Upper lobe of left lung (tissue), 6 donors: ENCODE measurements around the gene SUPT6H. TPM values are rescaled to one million over a fixed set of nuclear protein-coding genes. Genes with fewer than 3 reads are reported as not detected.
"Not testable (repeated sequence)": the region's sequence is repeated elsewhere in the genome, so short reads cannot be mapped to it uniquely, and the experiment has no call there.

Experiments
- ATAC-seq, 2 donors: fragments of 200-7000 bp; cut with Tn5 transposase; one replicate each; pipeline ENCODE4 v1.9.1; 2022; ENCODE audit warnings: mild to moderate bottlenecking in 2 of 2, moderate library complexity in 2 of 2; ENCODE audit not compliant: low FRiP score in 2 of 2
- DNase-seq, 2 donors: peaks; one replicate each; pipeline ENCODE4 v3.0.0-alpha.2; 2019 to 2020
- H3K27ac ChIP-seq, 4 donors: fragments of 200-600 bp; sonication (generic); one replicate each; pipeline ENCODE4 v1.5.1; 2016 to 2019
- H3K27me3 ChIP-seq, 4 donors: fragments of 200-600 bp; sonication (generic); one replicate each; pipeline ENCODE4 v1.5.1; 2017 to 2019
- H3K36me3 ChIP-seq, 4 donors: fragments of 200-600 bp; sonication (generic); one replicate each; pipeline ENCODE4 v1.5.1; 2016 to 2019
- H3K4me1 ChIP-seq, 4 donors: fragments of 200-600 bp; sonication (generic); one replicate each; pipeline ENCODE4 v1.5.1; 2018 to 2019
- H3K4me3 ChIP-seq, 4 donors: fragments of 200-600 bp; sonication (generic); one replicate each; pipeline ENCODE4 v1.5.1; 2017 to 2019; ENCODE audit warnings: mild to moderate bottlenecking in 2 of 4, moderate library complexity in 1 of 4
- H3K9me3 ChIP-seq, 4 donors: fragments of 200-600 bp; sonication (generic); one replicate each; pipeline ENCODE4 v1.5.1; 2018 to 2019
- EP300 ChIP-seq, 4 donors: sonication (generic); formaldehyde crosslinking; IDR thresholded peaks; one replicate each; pipeline ENCODE4 v1.5.1; 2017; ENCODE audit warnings: antibody characterized with exemption in 4 of 4, control low read depth in 2 of 4
- POLR2A ChIP-seq, 4 donors: fragments of 450-650 bp; IDR thresholded peaks; one replicate each; pipeline ENCODE4 v1.5.1; 2016 to 2017; ENCODE audit warnings: antibody characterized with exemption in 4 of 4, mild to moderate bottlenecking in 2 of 4
- POLR2AphosphoS5 ChIP-seq, 2 donors: sonication (generic); formaldehyde crosslinking; IDR thresholded peaks; one replicate each; pipeline ENCODE4 v1.5.1; 2017; ENCODE audit warnings: antibody characterized with exemption in 2 of 2
- WGBS, 2 donors: methylation state at CpG; one replicate each; pipeline ENCODE4 v1.1.5; 2017 to 2018; 5-methylcytosine and 5-hydroxymethylcytosine counted together
- total RNA-seq, 6 donors: library from RNA; depleted of rRNA in 4 of 6; stranded (reverse); fragments of >200 nt in 4 of 6; gene quantifications; one replicate each; pipeline versions ENCODE4 v1.1.0 to v1.2.1, GENCODE V29; 2016 to 2021
- TF ChIP-seq, protein P1 (sequence below), 6 experiments: fragments of 450-650 bp in 4 of 6; fragments of 200-600 bp in 2 of 6; sonication (generic) in 2 of 6; IDR thresholded peaks; one replicate each; pipeline ENCODE4 v1.5.1; 2016 to 2019; ENCODE audit warnings: antibody characterized with exemption in 6 of 6
- donor health status: DM: no; HTN: no; CAD: no; lungs with moderate emphysema.
- donor health status: DM: no; HTN: yes; CAD: no; lungs with severe emphysema.

Gene SUPT6H
- total RNA-seq, 6 donors from 2014 or later = 57.3 to 128 (median 71.5) TPM

DNA sequence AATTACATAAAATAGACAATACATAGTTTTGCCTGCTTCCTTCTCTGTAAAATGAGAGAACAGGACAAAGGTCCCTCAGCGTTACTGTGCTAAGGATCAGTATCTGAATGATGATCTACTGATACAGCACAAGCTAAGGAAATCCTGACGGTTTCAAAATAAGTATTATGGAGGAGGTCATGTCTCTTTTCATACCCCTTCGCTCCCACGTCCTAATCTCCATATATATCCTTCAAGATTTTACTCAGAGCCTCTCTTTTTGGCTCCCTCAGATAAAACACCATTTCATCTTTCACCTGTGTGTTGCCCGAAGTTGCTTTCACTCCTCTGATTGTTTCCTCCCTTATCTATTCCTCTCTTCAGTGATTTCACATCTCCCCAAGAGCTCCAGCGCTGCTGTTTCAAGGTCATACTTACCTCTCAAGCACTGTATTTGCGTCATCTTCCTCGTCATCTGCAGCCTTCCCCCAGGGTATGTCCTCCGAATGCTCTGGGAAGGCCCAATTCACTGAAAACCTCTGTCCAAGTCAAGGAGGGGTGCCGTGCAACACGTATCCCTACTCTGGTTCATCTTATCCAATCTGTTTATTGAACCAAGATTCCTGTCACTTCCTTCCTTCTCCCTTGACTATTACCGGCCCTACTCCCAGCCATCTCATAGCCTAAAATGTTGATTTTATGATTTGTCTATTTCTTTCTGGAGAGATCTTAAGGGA lies 15.8 kb upstream of the SUPT6H start:
- WGBS, 2 donors = 39 to 53% methylated on average over 12 of the region's 12 CpGs
- Histone ChIP-seq H3K4me3 (peak overlapping the region in 2 of 4 donors; percentile 25 to 99), H3K36me3 (peaks cover 8 to 52% (median 38%) of the 10 kb centered on the region in 4 donors), H3K9me3 (no peaks in the 10 kb centered on the region), H3K4me1 (peaks cover 32 to 44% (median 33%) of the 10 kb centered on the region in 4 donors), H3K27me3 (no peaks in the 10 kb centered on the region), H3K27ac (peak overlapping the region; percentile 91 to 98 (median 96))
- TF ChIP-seq EP300 (IDR thresholded peaks at IDR 0.05) (no peak), POLR2AphosphoS5 (IDR thresholded peaks at IDR 0.05) (no peak), POLR2A (IDR thresholded peaks at IDR 0.05) (no peak)
- TF ChIP-seq, protein P1, sequence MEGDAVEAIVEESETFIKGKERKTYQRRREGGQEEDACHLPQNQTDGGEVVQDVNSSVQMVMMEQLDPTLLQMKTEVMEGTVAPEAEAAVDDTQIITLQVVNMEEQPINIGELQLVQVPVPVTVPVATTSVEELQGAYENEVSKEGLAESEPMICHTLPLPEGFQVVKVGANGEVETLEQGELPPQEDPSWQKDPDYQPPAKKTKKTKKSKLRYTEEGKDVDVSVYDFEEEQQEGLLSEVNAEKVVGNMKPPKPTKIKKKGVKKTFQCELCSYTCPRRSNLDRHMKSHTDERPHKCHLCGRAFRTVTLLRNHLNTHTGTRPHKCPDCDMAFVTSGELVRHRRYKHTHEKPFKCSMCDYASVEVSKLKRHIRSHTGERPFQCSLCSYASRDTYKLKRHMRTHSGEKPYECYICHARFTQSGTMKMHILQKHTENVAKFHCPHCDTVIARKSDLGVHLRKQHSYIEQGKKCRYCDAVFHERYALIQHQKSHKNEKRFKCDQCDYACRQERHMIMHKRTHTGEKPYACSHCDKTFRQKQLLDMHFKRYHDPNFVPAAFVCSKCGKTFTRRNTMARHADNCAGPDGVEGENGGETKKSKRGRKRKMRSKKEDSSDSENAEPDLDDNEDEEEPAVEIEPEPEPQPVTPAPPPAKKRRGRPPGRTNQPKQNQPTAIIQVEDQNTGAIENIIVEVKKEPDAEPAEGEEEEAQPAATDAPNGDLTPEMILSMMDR (IDR thresholded peaks at IDR 0.05) = no peak
- DNase-seq (peak in 1 of 2 donors; percentile 24), ATAC-seq (no peak)

DNA sequence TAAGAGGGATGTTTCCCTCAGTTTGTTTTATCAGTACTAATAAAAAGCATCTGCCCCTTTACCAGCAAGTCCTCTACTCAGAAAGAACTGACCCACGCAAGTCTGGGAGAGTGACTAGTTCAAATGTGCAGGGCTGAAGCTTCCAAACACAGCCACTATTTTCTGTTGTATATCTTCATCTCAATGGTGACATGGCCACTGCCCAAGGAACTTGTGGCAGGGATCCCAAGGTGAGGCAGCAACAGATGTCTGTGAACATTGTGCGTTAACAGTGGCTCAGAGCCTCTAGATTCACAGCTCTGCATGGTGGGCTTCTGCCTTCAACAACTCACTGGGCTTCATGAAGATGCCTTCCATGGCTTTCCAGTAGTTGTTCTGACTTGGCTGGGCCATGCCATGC lies 13.3 kb upstream of the SUPT6H start:
- no peak overlapping the region for H3K4me3 ChIP-seq
- peaks cover 0 to 49% (median 30%) of the 10 kb centered on the region in 4 donors for H3K36me3 ChIP-seq
- no peaks in the 10 kb centered on the region for H3K9me3 ChIP-seq
- WGBS, 2 donors = 92 to 94% methylated on average over 2 of the region's 2 CpGs
- H3K27ac ChIP-seq = no peak overlapping the region
- DNase-seq (no peak), ATAC-seq (no peak)
- TF ChIP-seq, protein P1 (IDR thresholded peaks at IDR 0.05) = no peak
- TF ChIP-seq POLR2A (IDR thresholded peaks at IDR 0.05) = no peak
- no peak for TF ChIP-seq POLR2AphosphoS5 (IDR thresholded peaks at IDR 0.05)
- no peak for TF ChIP-seq EP300 (IDR thresholded peaks at IDR 0.05)
- no peaks in the 10 kb centered on the region for H3K27me3 ChIP-seq
- peaks cover 20 to 29% (median 22%) of the 10 kb centered on the region in 4 donors for H3K4me1 ChIP-seq

DNA sequence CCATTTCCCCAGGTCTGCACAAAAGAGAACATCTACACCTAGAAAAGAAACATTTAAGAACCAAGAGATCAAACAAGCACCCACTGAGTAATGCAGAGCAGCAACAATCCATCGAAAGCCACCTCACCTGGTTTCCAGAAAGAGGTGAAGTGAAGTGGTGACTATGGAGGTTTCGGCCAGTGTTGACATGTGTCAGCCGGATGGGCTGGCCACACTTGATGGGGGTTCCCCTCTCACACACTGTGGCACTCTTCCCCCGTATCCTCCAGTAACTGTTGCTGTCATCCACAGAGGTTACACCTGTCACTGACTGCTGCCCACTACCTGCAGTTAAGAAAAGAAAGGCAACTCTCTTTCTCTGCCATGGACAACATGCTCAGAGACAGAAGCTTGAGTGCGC lies 6.8 kb upstream of the SUPT6H start:
- Histone ChIP-seq H3K36me3 (peaks cover 5 to 81% (median 53%) of the 10 kb centered on the region in 4 donors), H3K27me3 (no peaks in the 10 kb centered on the region), H3K4me3 (no peak overlapping the region), H3K4me1 (peaks cover 0 to 7% (median 4%) of the 10 kb centered on the region in 4 donors), H3K27ac (no peak overlapping the region), H3K9me3 (no peaks in the 10 kb centered on the region)
- whole genome bisulfite sequencing, 2 donors = 94 to 99% methylated on average over 5 of the region's 5 CpGs
- TF ChIP-seq, protein P1 (IDR thresholded peaks at IDR 0.05) = no peak
- no peak for TF ChIP-seq POLR2A (IDR thresholded peaks at IDR 0.05)
- ATAC-seq (no peak), DNase-seq (no peak)

DNA sequence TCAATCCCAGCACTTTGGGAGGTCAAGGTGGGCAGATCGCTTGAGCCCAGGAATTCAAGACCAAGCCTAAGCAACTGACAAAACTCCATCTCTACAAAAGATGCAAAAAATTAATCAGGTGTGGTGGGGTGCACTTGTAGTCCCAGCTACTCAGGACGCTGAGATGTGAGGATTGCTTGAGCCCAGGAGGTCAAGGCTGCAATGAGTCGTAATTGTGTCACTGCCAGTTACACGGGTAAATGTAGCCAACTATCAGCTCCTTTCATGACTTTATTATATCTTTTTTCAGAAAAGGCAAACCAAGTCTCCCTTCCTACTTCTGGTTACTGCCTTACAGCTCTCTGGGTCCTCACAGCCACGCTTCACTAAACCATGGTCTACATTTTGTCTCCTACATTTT lies 4.2 kb upstream of the SUPT6H start:
- Histone ChIP-seq H3K36me3 (peaks cover 5 to 63% (median 40%) of the 10 kb centered on the region in 4 donors), H3K27ac (peak overlapping the region in 1 of 4 donors; percentile 8), H3K4me1 (peaks cover 10 to 20% (median 17%) of the 10 kb centered on the region in 4 donors), H3K4me3 (no peak overlapping the region), H3K9me3 (no peaks in the 10 kb centered on the region), H3K27me3 (no peaks in the 10 kb centered on the region)
- 90 to 91% methylated on average over 5 of the region's 5 CpGs for WGBS, 2 donors
- no peak for DNase-seq
- TF ChIP-seq POLR2A (IDR thresholded peaks at IDR 0.05) (no peak), POLR2AphosphoS5 (IDR thresholded peaks at IDR 0.05) (no peak), EP300 (IDR thresholded peaks at IDR 0.05) (no peak)
- TF ChIP-seq, protein P1 (IDR thresholded peaks at IDR 0.05) = no peak
- no peak for ATAC-seq

DNA sequence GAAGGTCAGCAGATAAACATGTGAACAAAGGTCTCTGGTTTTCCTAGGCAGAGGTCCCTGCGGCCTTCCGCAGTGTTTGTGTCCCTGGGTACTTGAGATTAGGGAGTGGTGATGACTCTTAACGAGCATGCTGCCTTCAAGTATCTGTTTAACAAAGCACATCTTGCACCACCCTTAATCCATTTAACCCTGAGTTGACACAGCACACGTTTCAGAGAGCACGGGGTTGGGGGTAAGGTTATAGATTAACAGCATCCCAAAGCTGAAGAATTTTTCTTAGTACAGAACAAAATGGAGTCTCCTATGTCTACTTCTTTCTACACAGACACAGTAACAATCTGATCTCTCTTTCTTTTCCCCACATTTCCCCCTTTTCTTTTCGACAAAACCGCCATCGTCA lies 3.7 kb upstream of the SUPT6H start:
- 72 to 92% methylated on average over 8 of the region's 8 CpGs for WGBS, 2 donors
- H3K36me3 ChIP-seq = peaks cover 5 to 57% (median 40%) of the 10 kb centered on the region in 4 donors

DNA sequence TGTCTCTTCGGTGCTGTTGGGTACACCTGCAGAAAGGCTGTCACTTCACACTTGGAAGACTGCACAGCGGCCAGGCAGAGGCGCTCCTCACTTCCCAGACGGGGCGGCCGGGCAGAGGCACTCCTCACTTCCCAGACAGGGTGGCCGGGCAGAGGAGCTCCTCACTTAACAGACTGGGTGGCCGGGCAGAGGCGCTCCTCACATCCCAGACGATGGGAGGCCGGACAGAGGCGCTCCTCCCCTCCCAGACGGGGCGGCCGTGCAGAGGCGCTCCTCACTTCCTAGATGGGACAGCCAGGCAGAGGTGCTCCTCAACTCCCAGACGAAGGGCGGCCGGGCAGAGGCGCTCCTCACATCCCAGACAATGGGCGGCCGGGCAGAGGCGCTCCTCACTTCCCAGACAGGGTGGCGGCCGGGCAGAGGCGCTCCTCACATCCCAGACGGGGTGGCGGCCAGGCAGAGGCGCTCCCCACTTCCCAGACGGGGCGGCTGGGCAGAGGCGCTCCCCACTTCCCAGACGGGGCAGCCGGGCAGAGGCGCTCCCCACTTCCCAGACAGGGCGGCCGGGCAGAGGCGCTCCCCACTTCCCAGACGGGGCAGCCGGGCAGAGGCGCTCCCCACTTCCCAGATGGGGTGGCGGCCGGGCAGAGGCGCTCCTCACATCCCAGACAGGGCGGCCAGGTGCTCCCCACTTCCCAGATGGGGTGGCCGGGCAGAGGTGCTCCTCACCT lies 3.1 kb upstream of the SUPT6H start:
- Histone ChIP-seq H3K4me1 (peaks cover 20 to 31% (median 27%) of the 10 kb centered on the region in 4 donors), H3K36me3 (peaks cover 5 to 52% (median 37%) of the 10 kb centered on the region in 4 donors)
- WGBS, 2 donors = 95 to 100% methylated on average over 6 to 33 of the region's 46 CpGs
- not testable (repeated sequence) for H3K27me3 ChIP-seq, H3K4me3 ChIP-seq, H3K27ac ChIP-seq, H3K9me3 ChIP-seq, ATAC-seq
- DNase-seq = peak in 1 of 2 donors; percentile 73

More for the DNA sequence above, 3.7 kb upstream of the SUPT6H start:
- not testable (repeated sequence) for H3K27me3 ChIP-seq, H3K9me3 ChIP-seq, H3K4me3 ChIP-seq, ATAC-seq, DNase-seq
- Histone ChIP-seq H3K27ac (peak overlapping the region in 1 of 4 donors; percentile 8), H3K4me1 (peaks cover 16 to 25% (median 23%) of the 10 kb centered on the region in 4 donors)

DNA sequence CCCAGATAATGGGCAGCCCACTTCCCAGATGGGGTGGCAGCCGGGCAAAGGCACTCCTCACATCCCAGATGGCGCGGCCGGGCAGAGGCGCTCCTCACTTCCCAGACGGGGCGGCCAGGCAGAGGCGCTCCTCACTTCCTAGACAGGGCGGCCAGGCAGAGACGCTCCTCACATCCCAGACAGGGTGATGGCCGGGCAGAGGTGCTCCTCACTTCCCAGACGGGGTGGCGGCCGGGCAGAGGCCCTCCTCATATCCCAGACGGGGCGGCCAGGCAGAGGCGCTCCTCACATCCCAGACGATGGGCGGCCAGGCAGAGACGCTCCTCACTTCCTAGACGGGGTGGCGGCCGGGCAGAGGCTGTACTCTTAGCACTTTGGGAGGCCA lies 2.5 kb upstream of the SUPT6H start:
- Histone ChIP-seq H3K36me3 (peaks cover 5 to 47% (median 34%) of the 10 kb centered on the region in 4 donors), H3K4me1 (peaks cover 25 to 37% (median 31%) of the 10 kb centered on the region in 4 donors)
- not testable (repeated sequence) for H3K9me3 ChIP-seq, H3K27me3 ChIP-seq, ATAC-seq, H3K27ac ChIP-seq, H3K4me3 ChIP-seq
- WGBS, 2 donors = 96 to 97% methylated on average over 16 to 20 of the region's 23 CpGs
- peak in 1 of 2 donors; percentile 71 for DNase-seq
